ENCODE results near the gene SLC35G4.
"Not testable (repeated sequence)": the region's sequence is repeated elsewhere in the genome, so short reads cannot be mapped to it uniquely, and the experiment has no call there.

SLC35G4 gene

DNA sequence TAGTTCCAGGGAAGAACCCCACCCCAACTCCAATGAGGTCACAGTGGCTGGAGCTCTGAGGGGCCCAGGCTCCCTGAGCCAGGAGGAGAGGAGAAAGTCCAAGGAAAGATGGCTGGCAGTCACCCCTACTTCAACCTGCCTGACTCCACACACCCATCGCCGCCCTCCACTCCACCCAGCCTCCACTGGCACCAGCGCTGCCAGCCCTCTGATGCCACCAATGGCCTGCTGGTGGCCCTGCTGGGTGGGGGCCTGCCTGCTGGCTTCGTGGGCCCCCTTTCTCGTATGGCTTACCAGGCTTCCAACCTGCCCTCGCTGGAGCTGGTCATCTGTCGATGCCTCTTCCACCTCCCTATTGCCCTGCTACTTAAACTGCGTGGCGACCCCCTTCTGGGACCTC is at the start of gene SLC35G4:
Gene SLC35G4, plus strand, starts transcription at position 109 of the 400 bp plus-strand sequence. Its CDS starts 0 bp downstream, at position 109.
- DNase-seq (ENCODE audit: low spot score); in situ Hi-C loops (cut with MboI; ENCODE audit: low pct_unique_long_range_greater_than_20kb, low sequenced_read_pairs, unreplicated experiment): not testable (repeated sequence)

DNA sequence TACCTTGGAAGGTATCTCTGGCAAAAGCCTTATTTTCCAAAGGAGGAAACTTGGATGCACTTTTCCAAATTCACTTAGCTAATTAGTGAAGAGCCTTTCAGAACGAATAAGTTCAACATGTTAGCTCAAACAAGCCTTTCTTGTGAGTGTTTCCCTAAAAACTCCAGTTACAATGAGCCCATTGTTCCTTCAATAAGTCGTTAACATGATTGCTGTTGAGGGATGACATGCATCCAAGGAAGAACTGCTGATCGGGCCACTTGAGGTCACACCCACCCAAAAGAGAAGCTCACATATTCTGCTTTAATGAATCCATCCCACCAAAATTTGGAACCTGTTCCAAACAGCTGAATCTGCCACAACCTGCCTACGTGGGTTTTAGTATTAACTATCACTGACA is 48.1 kb upstream of the SLC35G4 start:
- in situ Hi-C loops (cut with MboI; ENCODE audit: low pct_unique_long_range_greater_than_20kb, low sequenced_read_pairs, unreplicated experiment), result no loop called here
- no peak for DNase-seq (ENCODE audit: low spot score)
- TF ChIP-seq, protein P1, sequence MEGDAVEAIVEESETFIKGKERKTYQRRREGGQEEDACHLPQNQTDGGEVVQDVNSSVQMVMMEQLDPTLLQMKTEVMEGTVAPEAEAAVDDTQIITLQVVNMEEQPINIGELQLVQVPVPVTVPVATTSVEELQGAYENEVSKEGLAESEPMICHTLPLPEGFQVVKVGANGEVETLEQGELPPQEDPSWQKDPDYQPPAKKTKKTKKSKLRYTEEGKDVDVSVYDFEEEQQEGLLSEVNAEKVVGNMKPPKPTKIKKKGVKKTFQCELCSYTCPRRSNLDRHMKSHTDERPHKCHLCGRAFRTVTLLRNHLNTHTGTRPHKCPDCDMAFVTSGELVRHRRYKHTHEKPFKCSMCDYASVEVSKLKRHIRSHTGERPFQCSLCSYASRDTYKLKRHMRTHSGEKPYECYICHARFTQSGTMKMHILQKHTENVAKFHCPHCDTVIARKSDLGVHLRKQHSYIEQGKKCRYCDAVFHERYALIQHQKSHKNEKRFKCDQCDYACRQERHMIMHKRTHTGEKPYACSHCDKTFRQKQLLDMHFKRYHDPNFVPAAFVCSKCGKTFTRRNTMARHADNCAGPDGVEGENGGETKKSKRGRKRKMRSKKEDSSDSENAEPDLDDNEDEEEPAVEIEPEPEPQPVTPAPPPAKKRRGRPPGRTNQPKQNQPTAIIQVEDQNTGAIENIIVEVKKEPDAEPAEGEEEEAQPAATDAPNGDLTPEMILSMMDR (IDR thresholded peaks at IDR 0.05; ENCODE audit: extremely low read depth, insufficient read depth, missing control alignments), result no peak

DNA sequence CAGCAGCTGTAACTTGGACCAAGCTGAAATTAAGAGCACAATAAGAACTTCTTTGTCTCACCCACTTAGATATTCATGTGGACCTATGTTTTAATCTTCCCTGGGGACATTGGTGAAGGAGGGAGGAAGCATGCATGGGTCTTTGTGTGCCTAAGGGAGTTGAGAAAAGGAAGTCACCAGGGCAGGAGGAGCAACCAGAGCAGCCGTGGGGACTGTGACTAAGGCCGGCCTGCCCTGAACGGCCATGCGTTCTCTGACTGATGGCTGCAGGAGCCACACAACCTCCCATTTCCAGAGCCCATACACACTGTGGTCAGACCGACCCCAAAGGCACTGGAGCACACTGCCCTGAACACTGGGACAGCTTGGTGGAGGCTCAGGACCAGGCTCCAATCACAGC is 43.7 kb upstream of the SLC35G4 start:
- in situ Hi-C loops (cut with MboI; ENCODE audit: low pct_unique_long_range_greater_than_20kb, low sequenced_read_pairs, unreplicated experiment), result no loop called here

DNA sequence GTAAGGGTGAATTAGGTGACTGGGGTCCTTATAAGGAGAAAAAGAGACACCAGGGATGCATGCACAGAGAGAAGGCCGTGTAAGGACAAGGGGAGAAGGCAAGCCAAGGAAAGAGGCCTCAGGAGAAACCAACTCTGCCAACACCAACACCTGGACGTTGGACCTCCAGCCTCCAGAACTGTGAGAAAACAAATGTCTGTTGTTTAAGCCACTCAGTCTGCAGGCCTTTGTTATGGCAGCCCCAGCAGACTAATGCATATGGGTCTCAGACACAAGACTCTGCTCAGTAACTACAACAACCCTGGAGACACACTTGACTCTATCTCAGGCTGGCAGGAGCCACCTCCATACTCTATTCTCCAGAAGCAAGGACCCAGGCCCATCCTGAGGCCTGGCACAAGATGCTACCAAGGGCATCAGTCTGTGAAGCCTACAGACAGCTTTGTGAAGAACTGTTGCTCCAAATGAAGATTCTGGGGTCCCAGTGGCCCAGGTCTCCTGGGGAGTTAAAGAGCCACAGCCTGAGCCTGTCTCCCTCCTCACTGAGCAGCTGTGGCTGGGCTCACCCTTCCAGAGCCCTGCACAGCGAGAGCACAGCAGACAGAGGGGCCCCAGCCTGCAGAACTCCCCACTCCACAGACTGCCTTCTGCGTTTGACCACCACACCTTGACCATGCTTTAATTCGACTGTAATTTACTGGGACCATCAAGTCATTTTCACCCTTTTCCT is 43.0 kb upstream of the SLC35G4 start:
- in situ Hi-C loops (cut with MboI; ENCODE audit: low pct_unique_long_range_greater_than_20kb, low sequenced_read_pairs, unreplicated experiment), result no loop called here
- TF ChIP-seq, protein P1 (IDR thresholded peaks at IDR 0.05; ENCODE audit: extremely low read depth, insufficient read depth, missing control alignments), result no peak

More for the DNA sequence above, 43.7 kb upstream of the SLC35G4 start:
- TF ChIP-seq, protein P1 (IDR thresholded peaks at IDR 0.05; ENCODE audit: extremely low read depth, insufficient read depth, missing control alignments), result no peak
- DNase-seq (ENCODE audit: low spot score), result no peak

DNA sequence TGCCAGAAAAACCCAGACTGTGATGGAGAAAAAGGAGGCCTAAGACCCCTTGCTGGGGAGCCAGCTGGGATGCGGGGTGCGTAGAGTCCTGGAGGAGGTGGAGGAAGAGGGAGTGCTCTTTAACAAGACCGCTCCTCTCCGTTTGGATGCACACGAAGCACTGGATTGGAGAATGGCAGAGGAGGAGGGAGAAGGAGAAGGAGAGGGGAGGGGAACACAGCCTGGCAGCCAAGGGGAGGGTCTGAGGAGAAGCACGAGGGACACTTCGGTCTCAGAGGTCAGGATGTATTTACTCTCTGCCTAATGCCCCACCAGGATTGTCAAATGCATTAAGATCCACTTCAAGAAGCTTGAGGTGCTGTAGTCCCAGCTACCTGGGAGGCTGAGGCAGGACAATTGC is 42.0 kb upstream of the SLC35G4 start:
- DNase-seq (ENCODE audit: low spot score), result no peak
- TF ChIP-seq, protein P1 (IDR thresholded peaks at IDR 0.05; ENCODE audit: extremely low read depth, insufficient read depth, missing control alignments), result no peak
- in situ Hi-C loops (cut with MboI; ENCODE audit: low pct_unique_long_range_greater_than_20kb, low sequenced_read_pairs, unreplicated experiment), result no loop called here

More for the DNA sequence above, 43.0 kb upstream of the SLC35G4 start:
- no peak for DNase-seq (ENCODE audit: low spot score)

DNA sequence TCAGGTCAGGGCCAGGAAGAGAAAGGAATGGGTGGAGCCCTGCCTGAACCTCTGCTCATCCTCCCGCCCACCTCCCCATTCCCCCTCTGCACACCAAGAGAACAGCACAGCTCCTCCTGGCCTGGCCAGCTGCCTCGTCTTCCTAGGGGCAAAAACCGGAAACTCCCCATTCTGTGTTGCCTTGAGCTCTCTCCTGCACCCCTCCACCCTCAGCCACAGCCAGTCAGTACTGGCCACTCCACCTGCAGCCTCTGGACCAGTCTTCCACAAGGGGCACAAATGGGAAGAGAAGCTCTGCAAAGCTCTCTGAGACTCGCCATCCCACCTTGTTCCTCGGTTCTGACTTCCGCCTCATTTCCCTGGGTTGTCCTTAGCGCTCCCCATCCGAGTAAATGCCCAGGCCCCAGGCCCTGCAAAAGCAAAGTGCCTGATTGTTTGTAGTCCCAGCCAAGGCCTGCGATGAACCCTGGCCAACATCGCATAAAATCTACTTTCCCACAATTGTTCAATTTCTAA is 39.3 kb upstream of the SLC35G4 start:
- in situ Hi-C loops (cut with MboI; ENCODE audit: low pct_unique_long_range_greater_than_20kb, low sequenced_read_pairs, unreplicated experiment), result no loop called here
- TF ChIP-seq, protein P1 (IDR thresholded peaks at IDR 0.05; ENCODE audit: extremely low read depth, insufficient read depth, missing control alignments), result no peak
- no peak for DNase-seq (ENCODE audit: low spot score)

DNA sequence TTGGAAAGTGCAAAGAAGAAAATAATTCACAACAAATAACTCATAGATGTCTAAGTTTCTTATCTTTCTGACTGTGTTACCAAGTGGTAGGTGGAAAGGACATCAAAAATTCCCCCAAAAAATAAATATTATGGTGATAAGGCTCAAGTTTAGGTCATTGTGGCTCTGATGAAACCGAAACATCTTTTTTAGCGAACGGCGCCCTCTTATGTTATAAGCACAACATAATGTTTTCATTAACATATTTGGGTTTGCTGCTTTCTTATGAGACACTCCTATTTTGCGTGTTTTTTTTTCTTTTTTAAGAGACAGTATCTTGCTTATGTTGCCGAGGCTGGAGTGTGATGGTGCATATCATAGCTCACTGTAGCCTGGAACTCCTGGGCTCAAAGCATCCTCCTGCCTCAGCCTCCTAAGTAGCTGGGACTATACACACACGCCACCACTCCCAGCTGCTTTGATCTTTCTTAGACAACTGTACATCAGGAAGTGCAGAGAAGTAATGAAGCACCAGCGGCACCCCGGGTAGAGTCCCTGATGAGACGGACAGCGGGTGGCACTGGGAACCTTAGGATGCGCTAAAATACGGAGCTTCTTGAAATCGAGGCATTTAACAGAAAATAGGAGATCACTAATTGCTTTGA is 38.5 kb upstream of the SLC35G4 start:
- in situ Hi-C loops (cut with MboI; ENCODE audit: low pct_unique_long_range_greater_than_20kb, low sequenced_read_pairs, unreplicated experiment), result no loop called here
- TF ChIP-seq, protein P1 (IDR thresholded peaks at IDR 0.05; ENCODE audit: extremely low read depth, insufficient read depth, missing control alignments), result peak; percentile 33
- DNase-seq (ENCODE audit: low spot score), result no peak
